Measurements from ENCODE around the gene NIPAL3.
A peak's percentile ranks its signal among the peaks of the same experiment; 100 is the strongest.
"Not testable (repeated sequence)": the region's sequence is repeated elsewhere in the genome, so short reads cannot be mapped to it uniquely, and the experiment has no call there.

The NIPAL3 gene

GRCh38 chr1:24501371-24502064, 85.9 kb downstream of the NIPAL3 start:
- no peak for ATAC-seq
- H3K9me3 Mint-ChIP-seq = peaks cover 3% of the 10 kb centered on the region
- peak in 1 of 2 donors; percentile 63 for DNase-seq (ENCODE audit: low spot score in 2 of 2)
- H3K36me3 Mint-ChIP-seq = peaks cover 6% of the 10 kb centered on the region
- H3K27ac Mint-ChIP-seq = peak overlapping the region; percentile 87
- peak overlapping the region; percentile 75 for H3K4me3 Mint-ChIP-seq
- peaks cover 64% of the 10 kb centered on the region for H3K4me1 Mint-ChIP-seq

GRCh38 chr1:24502065-24502708, 86.6 kb downstream of the NIPAL3 start:
- peak overlapping the region; percentile 75 for H3K4me3 Mint-ChIP-seq
- ATAC-seq = peak; percentile 77
- DNase-seq (ENCODE audit: low spot score in 2 of 2) = peak; percentile 49 to 81
- H3K27ac Mint-ChIP-seq = peak overlapping the region; percentile 87
- peaks cover 71% of the 10 kb centered on the region for H3K4me1 Mint-ChIP-seq
- peaks cover 3% of the 10 kb centered on the region for H3K9me3 Mint-ChIP-seq
- peaks cover 6% of the 10 kb centered on the region for H3K36me3 Mint-ChIP-seq

GRCh38 chr1:24502709-24503058, 87.1 kb downstream of the NIPAL3 start, which contains the start of gene RCAN3:
Gene RCAN3 (plus strand): TSS chr1:24502836. CDS start chr1:24514373, 11,537 bp downstream.
- Mint-ChIP-seq H3K4me1 (peaks cover 75% of the 10 kb centered on the region), H3K27ac (peak within 1 kb of the TSS; percentile 94), H3K9me3 (peaks cover 3% of the 10 kb centered on the region), H3K36me3 (peaks cover 6% of the 10 kb centered on the region), H3K4me3 (peak within 1 kb of the TSS; percentile 90)
- ATAC-seq = peak; percentile 93
- peak; percentile 75 to 88 for DNase-seq (ENCODE audit: low spot score in 2 of 2)

- peaks cover 76% of the 10 kb centered on the region for H3K4me1 Mint-ChIP-seq
- ATAC-seq = no peak
- H3K4me3 Mint-ChIP-seq = peak overlapping the region; percentile 90
- DNase-seq (ENCODE audit: low spot score in 2 of 2) = peak in 1 of 2 donors; percentile 70
- peaks cover 6% of the 10 kb centered on the region for H3K36me3 Mint-ChIP-seq
- peak overlapping the region; percentile 94 for H3K27ac Mint-ChIP-seq
- peaks cover 3% of the 10 kb centered on the region for H3K9me3 Mint-ChIP-seq
Measured at GRCh38 chr1:24503059-24503751, 87.6 kb downstream of the NIPAL3 start.

- H3K27ac Mint-ChIP-seq = peak overlapping the region; percentile 94
- ATAC-seq (no peak), DNase-seq (ENCODE audit: low spot score in 2 of 2) (no peak)
- peak overlapping the region; percentile 90 for H3K4me3 Mint-ChIP-seq
- peaks cover 6% of the 10 kb centered on the region for H3K36me3 Mint-ChIP-seq
- peaks cover 72% of the 10 kb centered on the region for H3K4me1 Mint-ChIP-seq
- H3K9me3 Mint-ChIP-seq = peaks cover under 1% of the 10 kb centered on the region
Measured at GRCh38 chr1:24503870-24504523, 88.4 kb downstream of the NIPAL3 start.

GRCh38 chr1:24504560-24504959, 89.0 kb downstream of the NIPAL3 start:
- no peaks in the 10 kb centered on the region for H3K9me3 Mint-ChIP-seq
- ATAC-seq (no peak), DNase-seq (ENCODE audit: low spot score in 2 of 2) (no peak)
- H3K4me3 Mint-ChIP-seq = peak overlapping the region; percentile 90
- peaks cover 66% of the 10 kb centered on the region for H3K4me1 Mint-ChIP-seq
- H3K36me3 Mint-ChIP-seq = peaks cover 6% of the 10 kb centered on the region
- H3K27ac Mint-ChIP-seq = peak overlapping the region; percentile 94

GRCh38 chr1:24505816-24506215, 90.2 kb downstream of the NIPAL3 start:
- Mint-ChIP-seq H3K4me1 (peaks cover 66% of the 10 kb centered on the region), H3K4me3 (peak overlapping the region; percentile 90), H3K9me3 (no peaks in the 10 kb centered on the region), H3K27ac (peak overlapping the region; percentile 56), H3K36me3 (peaks cover 6% of the 10 kb centered on the region)
- no peak for ATAC-seq
- DNase-seq (ENCODE audit: low spot score in 2 of 2) = no peak

- peak overlapping the region; percentile 56 for H3K27ac Mint-ChIP-seq
- no peaks in the 10 kb centered on the region for H3K9me3 Mint-ChIP-seq
- H3K4me1 Mint-ChIP-seq = peaks cover 62% of the 10 kb centered on the region
- no peak for DNase-seq (ENCODE audit: low spot score in 2 of 2)
- ATAC-seq = no peak
- H3K4me3 Mint-ChIP-seq = peak overlapping the region; percentile 90
- H3K36me3 Mint-ChIP-seq = peaks cover 6% of the 10 kb centered on the region
Measured at GRCh38 chr1:24506691-24507381, 91.2 kb downstream of the NIPAL3 start.

GRCh38 chr1:24507405-24507804, 91.8 kb downstream of the NIPAL3 start:
- Mint-ChIP-seq H3K4me3 (peak overlapping the region; percentile 90), H3K36me3 (peaks cover 6% of the 10 kb centered on the region), H3K4me1 (peaks cover 59% of the 10 kb centered on the region), H3K27ac (peak overlapping the region; percentile 56), H3K9me3 (no peaks in the 10 kb centered on the region)
- DNase-seq (ENCODE audit: low spot score in 2 of 2) (no peak), ATAC-seq (no peak)

- no peak for DNase-seq (ENCODE audit: low spot score in 2 of 2)
- Mint-ChIP-seq H3K9me3 (no peaks in the 10 kb centered on the region), H3K4me1 (peaks cover 52% of the 10 kb centered on the region), H3K27ac (no peak overlapping the region), H3K36me3 (no peaks in the 10 kb centered on the region), H3K4me3 (no peak overlapping the region)
- no peak for ATAC-seq
Measured at GRCh38 chr1:24508911-24509310, 93.3 kb downstream of the NIPAL3 start.

GRCh38 chr1:24513706-24514105, 98.1 kb downstream of the NIPAL3 start:
- H3K4me3 Mint-ChIP-seq = no peak overlapping the region
- peaks cover 6% of the 10 kb centered on the region for H3K36me3 Mint-ChIP-seq
- H3K4me1 Mint-ChIP-seq = peaks cover 21% of the 10 kb centered on the region
- DNase-seq (ENCODE audit: low spot score in 2 of 2) (no peak), ATAC-seq (no peak)
- H3K9me3 Mint-ChIP-seq = no peaks in the 10 kb centered on the region
- H3K27ac Mint-ChIP-seq = no peak overlapping the region

- H3K9me3 Mint-ChIP-seq = no peaks in the 10 kb centered on the region
- DNase-seq (ENCODE audit: low spot score in 2 of 2) = no peak
- H3K36me3 Mint-ChIP-seq = peaks cover 6% of the 10 kb centered on the region
- H3K4me3 Mint-ChIP-seq = no peak overlapping the region
- no peak overlapping the region for H3K27ac Mint-ChIP-seq
- no peak for ATAC-seq
- H3K4me1 Mint-ChIP-seq = peaks cover 21% of the 10 kb centered on the region
Measured at GRCh38 chr1:24514946-24515345, 99.3 kb downstream of the NIPAL3 start.

GRCh38 chr1:24515671-24516209, 100.1 kb downstream of the NIPAL3 start:
- not testable (repeated sequence) for H3K36me3 Mint-ChIP-seq; ATAC-seq; DNase-seq (ENCODE audit: low spot score in 2 of 2); H3K4me3 Mint-ChIP-seq; H3K9me3 Mint-ChIP-seq; H3K27ac Mint-ChIP-seq
- H3K4me1 Mint-ChIP-seq = peaks cover 14% of the 10 kb centered on the region

- DNase-seq (ENCODE audit: low spot score in 2 of 2) = no peak
- no peaks in the 10 kb centered on the region for H3K9me3 Mint-ChIP-seq
- ATAC-seq = no peak
- no peak overlapping the region for H3K27ac Mint-ChIP-seq
- H3K4me1 Mint-ChIP-seq = peaks cover 11% of the 10 kb centered on the region
- H3K4me3 Mint-ChIP-seq = no peak overlapping the region
- H3K36me3 Mint-ChIP-seq = peaks cover 6% of the 10 kb centered on the region
Measured at GRCh38 chr1:24516506-24516905, 100.9 kb downstream of the NIPAL3 start.
